Lung (tissue), 12 donors: ENCODE data around the gene IL1RAPL1. TPM values are rescaled to one million over a fixed set of nuclear protein-coding genes. Genes with fewer than 3 reads are reported as not detected.
"Not testable (repeated sequence)": the region's sequence is repeated elsewhere in the genome, so short reads cannot be mapped to it uniquely, and the experiment has no call there.

Experiments used
- ATAC-seq: fragments of 200-7000 bp; cut with Tn5 transposase; one replicate; pipeline ENCODE4 v1.9.1; 2020; ENCODE audit warnings: moderate number of reproducible peaks; ENCODE audit not compliant: insufficient read depth, low FRiP score
- DNase-seq, 3 donors: peaks; one replicate each; pipeline ENCODE4 v3.0.0-alpha.2; 2013 to 2017
- H3K27ac ChIP-seq, 2 donors: one replicate each; pipeline ENCODE4 v1.5.1; 2013; ENCODE audit warnings: mild to moderate bottlenecking in 2 of 2, moderate library complexity in 2 of 2, control low read depth in 1 of 2, inconsistent platforms in 1 of 2, low read depth in 1 of 2, low read length in 1 of 2
- H3K27me3 ChIP-seq, 3 donors: one replicate each; pipeline ENCODE4 v1.5.1; 2013; ENCODE audit warnings: low read length in 2 of 3; ENCODE audit not compliant: control insufficient read depth in 3 of 3, insufficient read depth in 3 of 3
- H3K36me3 ChIP-seq, 4 donors: one replicate each; pipeline ENCODE4 v1.5.1; 2013; ENCODE audit warnings: low read length in 4 of 4, mild to moderate bottlenecking in 1 of 4, moderate library complexity in 1 of 4; ENCODE audit not compliant: control insufficient read depth in 4 of 4, insufficient read depth in 4 of 4
- H3K4me1 ChIP-seq, 5 donors: one replicate each; pipeline ENCODE4 v1.5.1; 2013; ENCODE audit warnings: low read length in 5 of 5, mild to moderate bottlenecking in 2 of 5, moderate library complexity in 1 of 5; ENCODE audit not compliant: control insufficient read depth in 5 of 5, insufficient read depth in 5 of 5
- H3K4me3 ChIP-seq: one replicate; pipeline ENCODE4 v1.5.1; 2013; ENCODE audit warnings: mild to moderate bottlenecking, control low read depth, moderate library complexity
- H3K9ac ChIP-seq, 2 donors: one replicate each; pipeline ENCODE4 v1.5.1; 2013; ENCODE audit warnings: low read length in 2 of 2, control low read depth in 1 of 2; ENCODE audit not compliant: insufficient read depth in 1 of 2
- H3K9me3 ChIP-seq, 4 donors: one replicate each; pipeline ENCODE4 v1.5.1; 2013; ENCODE audit warnings: low read length in 3 of 4, mild to moderate bottlenecking in 1 of 4, moderate library complexity in 1 of 4; ENCODE audit not compliant: control insufficient read depth in 4 of 4, insufficient read depth in 3 of 4
- CTCF ChIP-seq: IDR thresholded peaks from 2 replicates; pipeline ENCODE4 v1.5.1; 2012; ENCODE audit warnings: mild to moderate bottlenecking; ENCODE audit errors: control extremely low read depth, extremely low read depth
- WGBS, 2 donors: extraction: QIAGEN DNeasy Blood & Tissue Kit; methylation state at CpG; one replicate each; pipeline ENCODE4 v1.1.7; 2013; 5-methylcytosine and 5-hydroxymethylcytosine counted together
- polyA plus RNA-seq, 2 donors: library from polyadenylated mRNA; stranded (reverse); fragments of 200-250 nt; gene quantifications; one replicate each; pipeline ENCODE4 v1.2.1, GENCODE V29; 2013
- total RNA-seq, 2 donors: library from RNA; depleted of rRNA in 1 of 2; stranded (reverse); fragments of >200 nt in 1 of 2; gene quantifications; one replicate each; pipeline ENCODE4 v1.2.1, GENCODE V29; 2014 to 2021
- donor health status: control.
- donor health status: control.
- donor health status: Bipolar disorder and iron deficiency.
- donor health status: healthy.
- donor health status: DM: yes; HTN: yes; CAD: no.

Gene IL1RAPL1
- total and polyA plus RNA-seq, 4 donors = 2.2 TPM; not detected in 3

DNA sequence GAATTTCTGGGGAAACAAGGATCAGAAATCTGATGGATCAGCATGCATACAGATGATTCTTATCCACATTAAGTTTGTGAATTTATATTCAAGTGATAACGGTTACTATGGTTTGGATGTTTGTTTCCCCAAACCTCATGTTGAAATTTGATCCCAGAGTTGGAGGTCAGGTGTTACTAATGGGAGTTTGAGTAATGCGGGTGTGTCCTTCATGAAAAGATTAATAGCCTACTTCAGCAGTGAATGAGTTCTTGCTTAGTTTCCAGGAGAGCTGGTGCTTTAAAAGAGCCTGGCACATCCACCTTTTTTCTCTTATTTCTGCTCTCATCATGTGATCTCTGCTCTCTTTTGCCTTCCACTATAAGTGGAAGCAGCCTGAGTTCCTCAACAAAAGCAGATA is 712.4 kb downstream of the IL1RAPL1 start:
- no peaks in the 10 kb centered on the region for H3K4me1 ChIP-seq
- DNase-seq (no peak), ATAC-seq (no peak)
- H3K4me3 ChIP-seq = no peak overlapping the region
- no peaks in the 10 kb centered on the region for H3K9me3 ChIP-seq
- peaks cover 0 to 2% (median 0%) of the 10 kb centered on the region in 3 donors for H3K27me3 ChIP-seq
- no peak for TF ChIP-seq CTCF
- H3K9ac ChIP-seq = no peak overlapping the region
- H3K27ac ChIP-seq = no peak overlapping the region
- no peaks in the 10 kb centered on the region for H3K36me3 ChIP-seq
- 65 to 81% methylated on average over 2 of the region's 2 CpGs for WGBS, 2 donors

- DNase-seq (no peak), ATAC-seq (no peak)
- Histone ChIP-seq H3K4me1 (no peaks in the 10 kb centered on the region), H3K27ac (no peak overlapping the region), H3K9ac (no peak overlapping the region), H3K4me3 (no peak overlapping the region), H3K9me3 (no peaks in the 10 kb centered on the region), H3K27me3 (peaks cover 0 to 4% (median 0%) of the 10 kb centered on the region in 3 donors), H3K36me3 (no peaks in the 10 kb centered on the region)
- TF ChIP-seq CTCF = no peak
- WGBS, 2 donors = 49 to 65% methylated on average over 4 of the region's 4 CpGs
These were observed 721.5 kb downstream of the IL1RAPL1 start for GRCh38 chrX:29308726-29309125.

DNA sequence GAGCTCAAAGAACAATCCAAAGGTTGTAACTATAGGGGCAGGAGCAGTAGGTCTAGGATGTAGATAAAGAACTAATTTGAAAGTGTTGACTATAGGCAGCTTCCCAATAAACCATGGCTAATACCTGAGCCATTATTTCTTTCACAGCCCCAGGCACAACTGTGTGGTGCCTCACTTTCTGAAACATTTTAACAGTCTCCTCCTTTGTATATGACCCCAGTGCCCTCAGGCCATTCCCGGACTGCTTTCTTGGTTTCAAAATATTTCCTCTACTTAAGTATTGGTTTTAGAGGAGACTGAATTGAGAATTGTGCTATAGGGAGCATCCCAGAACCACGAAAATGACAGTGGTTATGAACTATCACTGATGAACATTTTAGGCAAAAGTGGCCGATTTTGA is 728.7 kb downstream of the IL1RAPL1 start:
- DNase-seq = no peak
- Histone ChIP-seq H3K4me3 (no peak overlapping the region), H3K4me1 (no peaks in the 10 kb centered on the region), H3K9ac (no peak overlapping the region), H3K36me3 (no peaks in the 10 kb centered on the region), H3K27me3 (peaks cover 0 to 3% (median 0%) of the 10 kb centered on the region in 3 donors), H3K27ac (no peak overlapping the region), H3K9me3 (no peaks in the 10 kb centered on the region)
- WGBS, 2 donors = 66 to 77% methylated on average over 3 of the region's 3 CpGs
- TF ChIP-seq CTCF = no peak
- ATAC-seq = no peak

- peaks cover 0 to 3% (median 0%) of the 10 kb centered on the region in 3 donors for H3K27me3 ChIP-seq
- H3K4me3 ChIP-seq = no peak overlapping the region
- ATAC-seq (no peak), DNase-seq (no peak)
- H3K36me3 ChIP-seq = no peaks in the 10 kb centered on the region
- H3K4me1 ChIP-seq = no peaks in the 10 kb centered on the region
- H3K27ac ChIP-seq = no peak overlapping the region
- 68 to 100% methylated on average over 1 of the region's 1 CpG for WGBS, 2 donors
- H3K9ac ChIP-seq = no peak overlapping the region
- no peak for TF ChIP-seq CTCF
- H3K9me3 ChIP-seq = no peaks in the 10 kb centered on the region
These were observed 730.8 kb downstream of the IL1RAPL1 start for GRCh38 chrX:29318012-29318411.

GRCh38 chrX:29332429-29332828 is 745.2 kb downstream of the IL1RAPL1 start:
- H3K36me3 ChIP-seq, H3K4me1 ChIP-seq, H3K9me3 ChIP-seq, H3K9ac ChIP-seq, H3K4me3 ChIP-seq, H3K27ac ChIP-seq, DNase-seq, ATAC-seq, H3K27me3 ChIP-seq: not testable (repeated sequence)
- 78 to 84% methylated on average over 3 of the region's 3 CpGs for WGBS, 2 donors

DNA sequence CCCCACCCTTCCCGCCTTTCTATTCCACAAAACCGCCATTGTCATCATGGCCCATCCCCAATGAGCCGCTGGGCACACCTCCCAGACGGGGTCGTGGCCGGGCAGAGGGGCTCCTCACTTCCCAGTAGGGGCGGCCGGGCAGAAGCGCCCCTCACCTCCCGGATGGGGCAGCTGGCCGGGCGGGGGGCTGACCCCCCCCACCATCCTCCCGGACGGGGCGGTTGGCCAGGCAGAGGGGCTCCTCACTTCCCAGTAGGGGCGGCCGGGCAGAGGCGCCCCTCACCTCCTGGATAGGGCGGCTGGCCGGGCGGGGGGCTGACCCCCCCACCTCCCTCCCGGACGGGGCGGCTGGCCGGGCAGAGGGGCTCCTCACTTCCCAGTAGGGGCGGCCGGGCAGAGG is 745.8 kb downstream of the IL1RAPL1 start:
- not testable (repeated sequence) for H3K27me3 ChIP-seq, H3K4me3 ChIP-seq, DNase-seq, ATAC-seq, H3K36me3 ChIP-seq, H3K9ac ChIP-seq, H3K4me1 ChIP-seq, H3K9me3 ChIP-seq, H3K27ac ChIP-seq
- 96% methylated on average over 13 of the region's 27 CpGs; no CpG with 5 or more reads in 1 of the 2 donors for WGBS, 2 donors
